A673 (cell line): ENCODE results near the gene MRTFA. TPM values are rescaled to one million over a fixed set of nuclear protein-coding genes. Genes with fewer than 3 reads are reported as not detected.

Experiments used
- BruUV-seq: library from RNA; stranded (reverse); fragments of 400-500 nt; replicated peaks from 2 replicates; lab custom pipeline; 2021; lab: Mats Ljungman, UMichigan
- CTCF ChIA-PET: fragments of 300-600 bp; sonication (Branson Sonifier 250); formaldehyde crosslinking; loops from one replicate; lab custom pipeline; 2022; ENCODE audit warnings: antibody characterized with exemption; lab: Charles Lee
- POLR2A ChIA-PET: fragments of 300-600 bp; sonication (Branson Sonifier 250); formaldehyde crosslinking; loops from one replicate; lab custom pipeline; 2022; ENCODE audit warnings: antibody characterized with exemption; ENCODE audit not compliant: low non-redundant PET; lab: Charles Lee
- DNase-seq: peaks from one replicate; pipeline ENCODE4 v3.0.0-alpha.2; 2015; ENCODE audit warnings: low spot score
- H3K27ac ChIP-seq: fragments of 200-600 bp; sonication (generic); 2 replicates; pipeline ENCODE4 v1.5.1; 2016; ENCODE audit warnings: mixed run types, low read depth, mild to moderate bottlenecking, mixed read lengths, antibody characterized with exemption, low read length; ENCODE audit not compliant: poor library complexity, severe bottlenecking
- H3K27me3 ChIP-seq: fragments of 200-600 bp; sonication (generic); replicated peaks from 2 replicates; pipeline ENCODE4 v1.6.1; 2017; ENCODE audit warnings: mixed run types, low read depth, mild to moderate bottlenecking, mixed read lengths, antibody characterized with exemption, low read length; ENCODE audit not compliant: insufficient read depth, poor library complexity
- H3K36me3 ChIP-seq: fragments of 200-600 bp; sonication (generic); 2 replicates; pipeline ENCODE4 v1.6.1; 2016; ENCODE audit warnings: mixed run types, mild to moderate bottlenecking, mixed read lengths, antibody characterized with exemption, low read length; ENCODE audit not compliant: insufficient read depth, poor library complexity, severe bottlenecking
- H3K4me1 ChIP-seq: fragments of 200-600 bp; sonication (generic); 2 replicates; pipeline ENCODE4 v1.6.1; 2017; ENCODE audit warnings: mixed run types, mild to moderate bottlenecking, mixed read lengths, antibody characterized with exemption, low read length; ENCODE audit not compliant: insufficient read depth, poor library complexity, severe bottlenecking
- H3K4me3 ChIP-seq: fragments of 200-600 bp; sonication (generic); 2 replicates; pipeline ENCODE4 v1.5.1; 2016; ENCODE audit warnings: low read depth, mixed run types, mild to moderate bottlenecking, mixed read lengths, low read length; ENCODE audit not compliant: poor library complexity, severe bottlenecking
- H3K9me3 ChIP-seq: fragments of 200-600 bp; sonication (generic); 2 replicates; pipeline ENCODE4 v1.6.1; 2016; ENCODE audit warnings: mixed run types, low read depth, mild to moderate bottlenecking, mixed read lengths, antibody characterized with exemption, low read length; ENCODE audit not compliant: poor library complexity, severe bottlenecking
- CTCF ChIP-seq: fragments of 300-800, 200-600 bp; sonication (generic); conservative IDR thresholded peaks from 2 replicates; pipeline ENCODE4 v1.5.1; 2017; ENCODE audit warnings: low read depth, mild to moderate bottlenecking, antibody characterized with exemption, low read length, moderate library complexity, mixed read lengths
- EZH2 ChIP-seq: fragments of 200-600 bp; sonication (generic); IDR thresholded peaks from 2 replicates; pipeline ENCODE4 v1.6.1; 2017; ENCODE audit warnings: borderline replicate concordance, low read depth, mild to moderate bottlenecking, mixed read lengths, antibody characterized with exemption, low read length; ENCODE audit not compliant: poor library complexity, severe bottlenecking
- intact Hi-C: fragments of 100-400 bp; cut with micrococcal nuclease; formaldehyde crosslinking; loops from one replicate; pipeline ENCODE4 v1.10.0; 2022; ENCODE audit not compliant: unreplicated experiment
- total RNA-seq: library from RNA; stranded (reverse); gene quantifications from 2 replicates; pipeline ENCODE4 v1.2.3, GENCODE V29; 2021

Gene MRTFA
- total RNA-seq, 1 experiment from 2014 or later: 35.8 TPM

GRCh38 chr22:40552070-40552469 is 84.4 kb downstream of the MRTFA start:
- H3K4me1 ChIP-seq: peaks cover 6% of the 10 kb centered on the region
- H3K27me3 ChIP-seq: no peaks in the 10 kb centered on the region
- BruUV-seq: no TSS peak
- DNase-seq: no peak
- no peak overlapping the region for H3K4me3 ChIP-seq
- intact Hi-C loops: no loop called here
- TF ChIP-seq EZH2: no peak
- TF ChIP-seq CTCF: no peak
- POLR2A ChIA-PET: no interaction called here
- H3K9me3 ChIP-seq: no peaks in the 10 kb centered on the region
- CTCF ChIA-PET: no interaction called here
- no peak overlapping the region for H3K27ac ChIP-seq
- H3K36me3 ChIP-seq: no peaks in the 10 kb centered on the region

- H3K9me3 ChIP-seq: no peaks in the 10 kb centered on the region
- H3K27ac ChIP-seq: no peak overlapping the region
- BruUV-seq: no TSS peak
- H3K27me3 ChIP-seq: no peaks in the 10 kb centered on the region
- no peaks in the 10 kb centered on the region for H3K36me3 ChIP-seq
- no peak for DNase-seq
- ChIA-PET CTCF (no interaction called here), POLR2A (no interaction called here)
- no peak overlapping the region for H3K4me3 ChIP-seq
- intact Hi-C loops: no loop called here
- TF ChIP-seq EZH2 (no peak), CTCF (no peak)
- H3K4me1 ChIP-seq: peaks cover 5% of the 10 kb centered on the region
Measured at GRCh38 chr22:40547729-40548143, 88.8 kb downstream of the MRTFA start.

- POLR2A ChIA-PET: no interaction called here
- H3K27me3 ChIP-seq: no peaks in the 10 kb centered on the region
- no peak overlapping the region for H3K4me3 ChIP-seq
- TF ChIP-seq EZH2 (no peak), CTCF (no peak)
- peaks cover 5% of the 10 kb centered on the region for H3K4me1 ChIP-seq
- no TSS peak for BruUV-seq
- H3K36me3 ChIP-seq: no peaks in the 10 kb centered on the region
- CTCF ChIA-PET: no interaction called here
- DNase-seq: no peak
- H3K9me3 ChIP-seq: no peaks in the 10 kb centered on the region
- intact Hi-C loops: no loop called here
- no peak overlapping the region for H3K27ac ChIP-seq
Measured at GRCh38 chr22:40544758-40545157, 91.8 kb downstream of the MRTFA start.
